HG03135 (cell line): ENCODE measurements around the gene SOX9.
"Not testable (repeated sequence)": the region's sequence is repeated elsewhere in the genome, so short reads cannot be mapped to it uniquely, and the experiment has no call there.

Experiments used
- ATAC-seq: cut with Tn5 transposase; IDR thresholded peaks from one replicate; pipeline ENCODE4 v1.9.1; 2021; ENCODE audit warnings: mild to moderate bottlenecking, moderate library complexity; ENCODE audit not compliant: unreplicated experiment

SOX9 gene

DNA sequence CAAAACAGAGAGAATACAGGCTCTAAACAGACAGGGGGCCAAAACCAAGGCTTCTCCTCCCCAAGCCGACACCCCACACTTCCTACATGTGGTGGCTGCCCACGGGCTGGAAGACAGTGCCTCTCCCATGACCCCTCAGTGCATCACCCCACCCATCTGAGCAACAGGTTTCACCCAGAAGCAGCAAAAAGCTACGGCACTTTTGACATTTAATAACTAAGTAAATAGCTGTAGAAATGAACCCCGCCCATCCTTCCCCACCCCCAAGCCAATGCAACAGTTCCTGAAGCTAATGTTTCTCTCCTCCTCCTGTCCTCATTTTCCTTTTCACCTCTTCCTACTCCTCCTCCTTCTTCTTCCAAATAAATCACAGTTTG is 9.9 kb upstream of the SOX9 start:
- no peak for ATAC-seq

DNA sequence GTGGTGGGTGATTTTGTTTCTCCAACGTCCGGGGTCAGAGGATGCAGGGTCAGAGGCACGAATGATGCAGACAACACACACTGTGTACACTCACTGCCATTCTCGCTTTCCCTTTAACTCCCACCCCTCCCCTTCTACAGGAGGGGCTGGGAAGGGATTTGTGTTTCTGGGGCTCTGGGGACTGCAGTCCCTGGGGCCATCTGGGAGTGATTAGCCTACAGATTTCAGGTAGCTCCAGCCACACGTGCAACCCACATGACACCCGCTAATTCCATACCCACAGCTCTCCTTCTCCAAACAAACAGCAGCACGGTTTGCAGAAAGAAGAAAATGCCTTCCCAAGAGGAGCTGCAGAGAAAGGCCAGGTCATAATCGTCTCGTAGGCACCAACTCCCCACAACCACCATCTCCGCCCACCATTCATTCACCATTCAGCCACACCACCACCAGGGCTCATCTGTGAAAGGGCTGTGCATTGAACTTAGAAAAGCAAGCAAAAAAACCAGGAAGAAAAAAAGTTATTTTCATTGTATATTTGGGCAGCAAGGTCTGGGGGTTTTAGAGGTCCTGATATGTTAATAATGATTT is 9.4 kb upstream of the SOX9 start:
- ATAC-seq, result no peak

DNA sequence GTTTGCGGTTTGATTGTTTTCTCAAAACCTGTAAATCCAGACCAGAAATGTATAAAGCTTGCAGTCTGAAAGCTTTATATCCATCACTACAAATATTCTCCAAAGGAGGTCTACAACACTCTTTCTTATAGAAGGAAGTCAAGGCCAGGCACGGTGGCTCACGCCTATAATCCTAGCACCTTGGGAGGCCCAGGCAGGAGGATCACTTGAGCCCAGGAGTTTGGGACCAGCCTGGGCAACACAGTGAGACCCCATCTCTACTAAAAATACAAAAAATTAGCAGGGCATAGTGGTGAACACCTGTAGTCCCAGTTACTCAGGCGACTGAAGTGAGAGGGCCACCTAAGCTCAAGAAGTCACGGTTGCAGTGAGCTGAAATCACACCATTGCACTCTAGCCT is 8.9 kb upstream of the SOX9 start:
- ATAC-seq, result not testable (repeated sequence)

DNA sequence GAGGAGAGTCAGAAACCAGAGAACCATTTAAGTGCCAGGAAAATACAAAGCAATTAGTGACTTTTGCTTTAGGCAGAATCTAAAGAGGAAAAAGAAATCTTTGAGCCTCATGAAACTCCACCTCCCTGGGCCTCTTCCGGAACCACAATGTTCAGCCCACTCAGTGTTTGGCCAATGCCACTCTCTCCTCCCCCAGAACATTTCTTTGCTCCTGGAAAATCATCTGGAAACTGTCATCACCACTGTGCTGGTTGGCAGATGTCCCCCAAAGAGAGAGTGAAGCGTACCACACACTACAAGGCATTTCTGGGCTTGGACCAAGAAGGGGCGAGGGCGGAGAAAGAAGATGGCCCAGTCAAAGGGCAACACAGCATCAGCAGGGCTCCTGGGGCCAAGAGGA is 7.1 kb upstream of the SOX9 start:
- no peak for ATAC-seq

DNA sequence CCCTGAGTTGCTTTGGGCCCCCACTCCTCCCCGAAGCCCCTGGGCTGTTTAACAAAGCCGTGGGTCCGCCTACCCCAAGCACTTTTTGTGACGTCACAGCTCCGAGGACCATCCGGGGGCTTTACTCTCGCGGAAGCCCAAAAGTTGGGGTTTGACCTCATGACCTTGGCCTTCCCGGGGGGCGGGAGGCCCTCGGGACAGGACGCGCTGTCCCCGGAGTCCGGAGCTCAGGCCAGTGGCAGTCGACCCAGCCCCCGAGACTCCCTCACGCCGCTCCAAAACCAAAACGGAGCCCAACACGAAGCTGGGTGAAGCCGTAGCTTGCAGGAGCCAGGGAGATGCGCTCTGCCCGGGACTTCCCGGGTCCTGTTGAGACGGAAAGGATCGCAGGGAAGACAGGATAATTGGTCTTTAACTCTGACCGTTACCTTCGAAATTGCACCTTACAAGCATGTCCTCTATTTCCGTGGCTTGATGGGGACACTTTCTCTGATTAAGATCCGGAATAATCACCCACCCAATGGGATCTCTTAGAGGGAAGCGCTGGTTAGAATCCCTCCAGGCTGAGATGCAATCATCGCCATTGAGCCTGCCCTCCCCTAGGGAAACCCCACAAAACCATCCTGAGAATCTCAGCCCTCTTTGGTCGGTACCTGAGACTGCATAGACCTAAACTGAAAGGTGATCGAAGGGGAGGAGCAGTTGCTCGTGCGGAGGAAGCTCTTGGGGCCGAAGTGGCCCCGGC is 4.9 kb upstream of the SOX9 start:
- no peak for ATAC-seq

DNA sequence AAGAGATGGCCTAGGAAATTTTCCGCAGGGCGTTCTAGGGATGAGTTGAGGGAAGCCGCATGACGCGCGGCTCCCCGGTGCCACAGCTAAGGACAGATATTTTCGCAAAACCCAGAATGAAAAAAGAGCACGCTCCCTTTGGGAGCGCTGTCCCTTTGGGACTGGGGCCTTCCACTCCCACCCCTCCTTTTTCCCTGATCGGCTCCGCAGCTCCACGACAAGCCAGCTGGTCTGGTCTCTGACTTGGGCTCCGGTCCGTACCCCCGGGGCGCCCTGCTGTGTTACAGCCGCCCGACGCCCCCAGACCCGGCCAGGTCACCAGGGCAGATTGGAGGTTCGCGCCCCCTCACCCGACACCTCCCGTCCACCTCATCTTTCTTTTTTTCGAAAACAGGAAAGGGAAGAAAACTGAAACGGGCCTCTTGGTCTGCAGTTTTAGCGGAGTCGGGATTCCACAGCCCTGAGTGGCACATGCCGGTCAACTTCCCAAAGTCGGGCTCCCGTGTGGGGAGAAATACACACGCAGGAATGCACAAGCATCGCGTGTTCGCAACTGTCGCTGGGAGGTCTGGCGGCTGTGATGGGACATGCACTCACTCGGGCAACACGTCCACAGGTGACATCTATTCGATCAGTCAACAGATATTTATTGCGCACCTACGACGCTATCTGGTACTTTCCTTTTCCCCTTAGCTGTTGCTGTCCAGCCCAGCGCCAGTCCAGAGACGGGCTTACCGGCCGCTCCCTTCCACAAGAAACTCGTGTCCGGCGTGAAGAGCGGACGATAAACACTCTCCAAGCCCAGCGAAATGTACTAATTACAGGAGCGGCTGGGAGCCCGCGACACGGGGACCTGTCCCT is 3.9 kb upstream of the SOX9 start:
- ATAC-seq, result no peak

DNA sequence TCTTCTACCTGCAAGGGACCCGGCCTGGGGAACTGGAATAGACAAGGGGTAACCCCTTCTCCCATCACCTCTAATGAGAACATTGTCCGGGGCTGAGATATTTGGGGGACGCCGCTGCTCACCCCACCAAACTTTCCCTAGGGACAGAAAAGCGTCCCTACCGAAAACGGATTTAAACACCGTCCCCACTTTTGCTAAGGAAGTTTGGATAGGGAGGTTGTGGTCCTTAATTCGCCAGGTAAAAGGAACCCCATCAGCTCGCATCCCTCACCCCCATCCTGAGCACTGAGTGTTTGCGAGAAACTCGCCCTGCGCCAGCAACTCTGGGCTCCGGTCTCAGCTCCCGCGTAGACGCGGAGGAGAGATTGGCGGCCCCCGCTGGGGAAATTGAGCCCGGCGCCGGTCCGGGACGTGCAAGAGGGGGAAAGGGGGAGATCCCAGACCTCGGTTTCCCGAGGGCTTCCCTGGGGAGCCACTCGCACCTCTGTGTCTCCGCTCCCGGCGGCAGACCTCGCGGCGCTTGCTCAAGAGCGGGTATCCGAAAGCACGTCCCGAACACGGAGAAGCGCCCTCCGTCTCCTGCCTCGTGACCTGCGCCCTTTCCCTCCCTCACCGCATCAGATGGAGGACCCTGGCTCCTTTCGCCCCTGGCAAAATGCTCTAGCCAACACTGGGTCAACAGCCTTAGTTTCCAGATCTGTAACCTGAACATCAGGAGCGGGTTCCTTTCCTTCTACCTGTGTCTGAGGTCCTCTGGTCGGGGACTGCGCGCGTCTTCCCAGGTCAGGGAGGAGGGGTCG is 3.1 kb upstream of the SOX9 start:
- ATAC-seq, result no peak

DNA sequence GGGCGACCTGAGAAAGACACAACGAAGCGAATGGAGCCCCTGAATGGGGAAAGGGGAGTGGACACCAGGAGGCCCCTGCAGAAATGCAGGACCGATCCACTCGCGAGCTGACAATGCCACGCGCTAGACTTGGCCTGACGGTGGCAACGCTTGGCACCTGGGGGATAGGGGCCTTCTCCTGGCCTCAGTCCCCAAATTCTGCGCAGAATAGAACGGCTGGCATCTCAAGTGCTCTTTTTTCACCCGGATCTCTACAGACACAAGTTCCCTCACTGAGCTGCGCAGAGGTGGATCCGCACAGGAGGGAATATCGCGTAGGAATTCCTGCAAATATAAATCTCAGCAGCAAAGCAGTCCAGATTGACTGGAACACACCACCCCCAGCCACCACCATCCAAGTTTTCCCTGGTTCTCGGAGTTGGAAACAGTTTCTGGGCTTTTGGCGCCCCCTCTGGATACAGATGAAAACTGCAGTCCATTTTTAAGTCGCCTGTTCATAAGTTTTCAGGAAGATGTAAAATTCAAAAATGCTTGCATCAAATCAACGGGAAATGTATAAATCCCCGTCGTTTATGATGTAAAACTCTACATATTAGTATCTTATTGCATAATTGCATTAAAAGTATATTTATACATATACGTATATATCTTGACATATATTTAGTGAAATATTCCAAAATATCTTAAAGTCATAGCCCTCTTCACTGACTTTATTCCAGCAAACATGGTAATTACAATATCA is 2.3 kb upstream of the SOX9 start:
- ATAC-seq, result no peak

DNA sequence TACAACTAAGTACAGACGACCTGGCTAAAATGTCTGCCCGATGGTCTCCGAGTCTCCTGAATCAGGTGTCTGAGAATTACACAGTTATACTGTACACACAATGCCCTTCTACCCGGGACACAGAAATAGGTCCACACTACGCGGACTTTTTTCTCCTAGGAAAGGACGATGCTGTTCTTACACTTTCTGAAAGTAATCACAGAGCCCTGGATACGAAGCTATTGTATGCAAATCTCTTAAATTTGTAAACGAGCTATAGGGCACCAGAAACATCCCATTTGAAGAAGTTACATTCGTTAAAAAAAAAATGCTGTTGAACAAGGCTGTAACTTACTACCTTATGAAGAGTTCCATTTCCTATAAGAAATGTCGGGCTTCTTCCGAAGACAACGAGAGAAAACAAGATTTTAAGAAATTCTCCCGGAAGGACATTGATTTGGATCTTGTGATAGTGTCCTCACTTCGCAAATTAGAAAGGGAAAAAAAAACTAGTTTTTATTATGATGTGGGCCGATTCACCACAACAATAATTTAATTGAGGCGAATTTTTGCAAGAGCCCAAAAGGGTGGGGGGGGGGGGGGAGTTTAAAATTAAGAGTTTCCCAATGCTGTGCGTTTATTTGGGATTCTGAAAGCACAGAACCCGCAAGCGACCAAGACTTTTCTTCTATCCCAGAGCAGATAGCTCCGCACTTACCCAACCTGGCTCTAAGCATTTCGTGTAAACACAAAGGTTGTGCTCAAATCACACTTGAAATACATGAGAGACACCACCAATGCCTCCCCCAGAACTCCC is 1.5 kb upstream of the SOX9 start:
- no peak for ATAC-seq

DNA sequence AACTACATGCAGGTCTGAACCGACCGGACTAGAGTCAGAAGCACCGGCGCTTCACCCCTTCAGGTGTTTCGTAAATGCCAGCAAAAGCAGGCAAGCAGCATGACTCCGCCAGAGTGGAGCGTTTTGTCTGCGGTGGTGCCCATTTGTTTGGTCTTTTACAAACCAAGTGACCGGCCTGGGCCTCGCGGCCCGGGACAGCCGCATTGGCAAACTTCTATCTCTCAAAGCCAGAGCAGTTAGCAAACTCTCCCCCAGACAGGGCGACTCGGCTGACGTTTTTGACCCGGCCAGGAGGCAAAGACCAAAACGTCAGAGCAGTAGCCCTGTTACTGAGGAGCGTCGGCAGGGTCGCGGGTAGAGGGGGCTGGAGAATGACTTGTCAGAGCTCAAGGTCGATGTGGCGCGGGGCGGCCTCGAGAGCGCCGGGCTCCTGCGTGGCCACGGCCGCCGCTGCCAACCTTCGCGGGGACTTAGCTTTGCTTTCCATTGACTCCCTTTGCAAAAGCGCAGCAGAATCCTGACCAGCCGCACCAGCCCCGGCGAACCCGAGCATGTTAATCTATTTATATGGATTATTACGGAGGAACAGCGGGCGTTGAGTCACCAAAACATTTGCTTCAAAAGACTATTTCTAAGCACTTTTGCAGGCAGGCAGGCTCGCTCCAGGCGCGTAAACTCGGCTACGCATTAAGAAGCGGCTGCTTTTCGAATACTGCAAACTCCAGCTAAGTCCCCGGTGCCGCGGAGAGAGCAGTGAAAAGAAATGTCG is 763 bp upstream of the SOX9 start:
- no peak for ATAC-seq

DNA sequence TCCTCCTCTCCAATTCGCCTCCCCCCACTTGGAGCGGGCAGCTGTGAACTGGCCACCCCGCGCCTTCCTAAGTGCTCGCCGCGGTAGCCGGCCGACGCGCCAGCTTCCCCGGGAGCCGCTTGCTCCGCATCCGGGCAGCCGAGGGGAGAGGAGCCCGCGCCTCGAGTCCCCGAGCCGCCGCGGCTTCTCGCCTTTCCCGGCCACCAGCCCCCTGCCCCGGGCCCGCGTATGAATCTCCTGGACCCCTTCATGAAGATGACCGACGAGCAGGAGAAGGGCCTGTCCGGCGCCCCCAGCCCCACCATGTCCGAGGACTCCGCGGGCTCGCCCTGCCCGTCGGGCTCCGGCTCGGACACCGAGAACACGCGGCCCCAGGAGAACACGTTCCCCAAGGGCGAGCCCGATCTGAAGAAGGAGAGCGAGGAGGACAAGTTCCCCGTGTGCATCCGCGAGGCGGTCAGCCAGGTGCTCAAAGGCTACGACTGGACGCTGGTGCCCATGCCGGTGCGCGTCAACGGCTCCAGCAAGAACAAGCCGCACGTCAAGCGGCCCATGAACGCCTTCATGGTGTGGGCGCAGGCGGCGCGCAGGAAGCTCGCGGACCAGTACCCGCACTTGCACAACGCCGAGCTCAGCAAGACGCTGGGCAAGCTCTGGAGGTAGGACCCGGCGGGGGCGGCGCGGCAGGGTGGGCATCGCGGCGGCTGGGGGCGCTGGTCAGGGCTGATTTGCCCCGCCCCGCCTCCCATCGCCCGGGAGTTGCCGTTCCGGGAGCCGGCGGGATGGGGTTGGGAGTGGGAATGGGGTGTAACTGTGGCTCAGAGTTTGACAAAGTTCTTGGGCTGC is 567 bp downstream of the SOX9 start:
- peak; percentile 9 for ATAC-seq

DNA sequence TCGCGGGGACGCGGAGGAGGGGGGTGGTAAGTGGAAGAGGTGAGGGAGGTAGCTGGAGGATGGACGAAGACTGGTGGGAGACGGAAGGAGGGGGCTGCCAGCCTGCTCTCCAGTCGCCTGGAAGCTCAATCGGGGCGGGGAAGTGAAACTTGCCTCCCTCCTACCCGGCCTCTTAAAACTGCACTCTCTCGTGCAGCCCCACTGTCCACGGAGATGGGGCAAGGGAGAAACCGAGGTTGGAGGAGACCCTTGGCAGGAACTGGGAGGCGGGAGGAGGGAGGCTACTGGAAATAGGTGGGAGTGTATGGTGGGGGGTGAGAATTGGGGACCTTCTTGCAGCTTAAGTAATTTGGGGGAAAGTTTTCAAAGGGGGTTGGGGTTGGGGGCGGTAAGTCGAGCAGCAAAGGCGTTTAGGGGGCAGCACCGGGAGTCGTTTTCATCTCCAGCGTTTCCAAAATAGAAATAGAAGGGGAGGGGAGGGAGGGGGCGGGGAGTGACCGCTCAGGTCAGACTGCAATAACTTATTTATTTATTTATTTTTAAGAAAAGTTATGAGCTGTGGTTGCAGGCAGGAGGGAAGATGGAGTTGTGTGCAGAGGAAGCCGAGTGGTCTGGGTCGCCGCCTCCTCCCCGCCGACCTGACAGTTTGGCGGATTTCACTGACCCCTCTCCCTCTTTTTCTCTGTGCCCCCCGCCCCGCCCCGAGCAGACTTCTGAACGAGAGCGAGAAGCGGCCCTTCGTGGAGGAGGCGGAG is 1.4 kb downstream of the SOX9 start:
- ATAC-seq, result no peak

DNA sequence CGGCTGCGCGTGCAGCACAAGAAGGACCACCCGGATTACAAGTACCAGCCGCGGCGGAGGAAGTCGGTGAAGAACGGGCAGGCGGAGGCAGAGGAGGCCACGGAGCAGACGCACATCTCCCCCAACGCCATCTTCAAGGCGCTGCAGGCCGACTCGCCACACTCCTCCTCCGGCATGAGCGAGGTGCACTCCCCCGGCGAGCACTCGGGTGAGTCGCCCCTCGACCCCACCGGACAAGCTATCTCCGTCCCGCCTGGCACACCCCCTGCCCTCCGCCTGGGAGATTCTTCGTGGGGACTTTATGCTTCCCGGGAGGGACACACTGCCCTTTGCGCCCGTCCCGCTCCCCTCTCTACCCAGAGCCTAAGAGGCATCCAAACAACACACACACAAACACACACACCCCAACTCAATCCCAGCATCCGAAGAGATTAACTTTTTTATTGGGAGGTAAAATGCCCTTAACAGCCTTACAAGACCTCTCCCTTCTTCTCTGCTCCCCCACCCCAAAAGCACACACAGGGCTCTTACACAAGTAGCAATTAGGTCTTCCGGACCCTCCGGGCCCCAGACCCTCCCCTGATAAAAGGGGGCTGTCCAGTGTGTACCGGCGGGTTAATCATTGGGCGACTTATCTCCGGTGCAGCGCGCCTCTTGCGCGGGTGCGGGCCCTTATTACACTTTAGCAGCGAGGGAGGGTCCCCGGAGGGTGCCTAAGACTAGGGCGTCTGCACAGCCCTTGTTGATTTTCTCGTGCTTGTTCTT is 2.1 kb downstream of the SOX9 start:
- ATAC-seq, result no peak

DNA sequence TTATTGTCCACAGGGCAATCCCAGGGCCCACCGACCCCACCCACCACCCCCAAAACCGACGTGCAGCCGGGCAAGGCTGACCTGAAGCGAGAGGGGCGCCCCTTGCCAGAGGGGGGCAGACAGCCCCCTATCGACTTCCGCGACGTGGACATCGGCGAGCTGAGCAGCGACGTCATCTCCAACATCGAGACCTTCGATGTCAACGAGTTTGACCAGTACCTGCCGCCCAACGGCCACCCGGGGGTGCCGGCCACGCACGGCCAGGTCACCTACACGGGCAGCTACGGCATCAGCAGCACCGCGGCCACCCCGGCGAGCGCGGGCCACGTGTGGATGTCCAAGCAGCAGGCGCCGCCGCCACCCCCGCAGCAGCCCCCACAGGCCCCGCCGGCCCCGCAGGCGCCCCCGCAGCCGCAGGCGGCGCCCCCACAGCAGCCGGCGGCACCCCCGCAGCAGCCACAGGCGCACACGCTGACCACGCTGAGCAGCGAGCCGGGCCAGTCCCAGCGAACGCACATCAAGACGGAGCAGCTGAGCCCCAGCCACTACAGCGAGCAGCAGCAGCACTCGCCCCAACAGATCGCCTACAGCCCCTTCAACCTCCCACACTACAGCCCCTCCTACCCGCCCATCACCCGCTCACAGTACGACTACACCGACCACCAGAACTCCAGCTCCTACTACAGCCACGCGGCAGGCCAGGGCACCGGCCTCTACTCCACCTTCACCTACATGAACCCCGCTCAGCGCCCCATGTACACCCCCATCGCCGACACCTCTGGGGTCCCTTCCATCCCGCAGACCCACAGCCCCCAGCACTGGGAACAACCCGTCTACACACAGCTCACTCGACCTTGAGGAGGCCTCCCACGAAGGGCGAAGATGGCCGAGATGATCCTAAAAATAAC is 3.0 kb downstream of the SOX9 start:
- no peak for ATAC-seq

DNA sequence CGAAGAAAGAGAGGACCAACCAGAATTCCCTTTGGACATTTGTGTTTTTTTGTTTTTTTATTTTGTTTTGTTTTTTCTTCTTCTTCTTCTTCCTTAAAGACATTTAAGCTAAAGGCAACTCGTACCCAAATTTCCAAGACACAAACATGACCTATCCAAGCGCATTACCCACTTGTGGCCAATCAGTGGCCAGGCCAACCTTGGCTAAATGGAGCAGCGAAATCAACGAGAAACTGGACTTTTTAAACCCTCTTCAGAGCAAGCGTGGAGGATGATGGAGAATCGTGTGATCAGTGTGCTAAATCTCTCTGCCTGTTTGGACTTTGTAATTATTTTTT is 3.6 kb downstream of the SOX9 start:
- no peak for ATAC-seq

DNA sequence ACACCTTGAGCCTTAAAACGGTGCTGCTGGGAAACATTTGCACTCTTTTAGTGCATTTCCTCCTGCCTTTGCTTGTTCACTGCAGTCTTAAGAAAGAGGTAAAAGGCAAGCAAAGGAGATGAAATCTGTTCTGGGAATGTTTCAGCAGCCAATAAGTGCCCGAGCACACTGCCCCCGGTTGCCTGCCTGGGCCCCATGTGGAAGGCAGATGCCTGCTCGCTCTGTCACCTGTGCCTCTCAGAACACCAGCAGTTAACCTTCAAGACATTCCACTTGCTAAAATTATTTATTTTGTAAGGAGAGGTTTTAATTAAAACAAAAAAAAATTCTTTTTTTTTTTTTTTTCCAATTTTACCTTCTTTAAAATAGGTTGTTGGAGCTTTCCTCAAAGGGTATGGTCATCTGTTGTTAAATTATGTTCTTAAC is 4.4 kb downstream of the SOX9 start:
- no peak for ATAC-seq
